Measurements from ENCODE around the gene IGFL2.

DNA sequence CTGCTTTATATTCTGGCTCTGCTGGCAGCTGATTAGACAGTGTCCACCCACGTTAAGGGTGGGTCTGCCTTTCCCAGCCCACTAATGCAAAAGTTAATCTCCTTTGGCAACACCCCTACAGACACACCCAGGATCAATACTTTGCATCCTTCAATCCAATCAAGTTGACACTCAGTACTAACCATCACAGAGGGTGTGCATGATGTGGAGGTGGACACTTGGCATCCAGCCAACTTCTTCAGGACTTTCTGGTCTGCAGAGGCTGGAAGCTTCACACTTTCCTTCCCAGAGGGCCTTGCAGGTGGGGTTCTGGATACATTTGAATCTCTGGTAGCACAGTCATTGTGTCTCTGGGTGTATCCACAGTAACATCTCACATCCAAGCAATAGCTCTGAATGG lies 62.6 kb downstream of the IGFL2 start:
- TF ChIP-seq, protein P1, sequence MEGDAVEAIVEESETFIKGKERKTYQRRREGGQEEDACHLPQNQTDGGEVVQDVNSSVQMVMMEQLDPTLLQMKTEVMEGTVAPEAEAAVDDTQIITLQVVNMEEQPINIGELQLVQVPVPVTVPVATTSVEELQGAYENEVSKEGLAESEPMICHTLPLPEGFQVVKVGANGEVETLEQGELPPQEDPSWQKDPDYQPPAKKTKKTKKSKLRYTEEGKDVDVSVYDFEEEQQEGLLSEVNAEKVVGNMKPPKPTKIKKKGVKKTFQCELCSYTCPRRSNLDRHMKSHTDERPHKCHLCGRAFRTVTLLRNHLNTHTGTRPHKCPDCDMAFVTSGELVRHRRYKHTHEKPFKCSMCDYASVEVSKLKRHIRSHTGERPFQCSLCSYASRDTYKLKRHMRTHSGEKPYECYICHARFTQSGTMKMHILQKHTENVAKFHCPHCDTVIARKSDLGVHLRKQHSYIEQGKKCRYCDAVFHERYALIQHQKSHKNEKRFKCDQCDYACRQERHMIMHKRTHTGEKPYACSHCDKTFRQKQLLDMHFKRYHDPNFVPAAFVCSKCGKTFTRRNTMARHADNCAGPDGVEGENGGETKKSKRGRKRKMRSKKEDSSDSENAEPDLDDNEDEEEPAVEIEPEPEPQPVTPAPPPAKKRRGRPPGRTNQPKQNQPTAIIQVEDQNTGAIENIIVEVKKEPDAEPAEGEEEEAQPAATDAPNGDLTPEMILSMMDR (conservative IDR thresholded peaks at IDR 0.05; ENCODE audit: low read depth in 2 of 2), result no peak
- no peak for TF ChIP-seq EZH2 (IDR thresholded peaks at IDR 0.05; ENCODE audit: low read depth, unreplicated experiment)
